ENCODE data around the gene BUB1B. TPM values are rescaled to one million over a fixed set of nuclear protein-coding genes. Genes with fewer than 3 reads are reported as not detected.

Gene BUB1B
- total RNA-seq, 4 donors from 2014 or later: 0.13 to 2.4 (median 0.95) TPM

DNA sequence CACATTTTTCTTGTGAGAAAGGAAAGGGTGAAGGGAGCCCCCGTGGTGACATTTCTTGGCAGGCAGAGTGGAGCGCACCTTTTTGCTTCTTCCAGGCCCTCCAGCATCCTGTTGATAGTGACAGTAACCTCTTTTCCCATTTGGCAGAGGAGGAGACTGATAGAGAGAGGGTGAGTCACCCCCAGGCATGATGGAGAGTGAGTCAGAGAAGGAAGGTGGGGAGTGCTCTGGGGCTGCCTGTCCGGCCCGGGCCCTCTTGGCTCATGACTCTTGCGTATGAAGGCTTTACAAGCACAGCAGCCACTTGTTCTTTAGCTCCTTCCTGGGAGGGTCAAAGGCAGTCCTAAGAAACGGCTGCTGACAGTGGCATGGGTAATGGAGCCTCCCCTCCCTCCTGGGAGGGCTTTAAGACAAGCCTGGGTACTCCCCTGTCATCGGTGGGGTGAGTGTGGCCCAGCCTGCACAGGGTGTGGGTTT, 106.0 kb downstream of the BUB1B start:
- H3K4me1 ChIP-seq: no peaks in the 10 kb centered on the region
- no peaks in the 10 kb centered on the region for H3K27me3 ChIP-seq
- TF ChIP-seq EP300 (IDR thresholded peaks at IDR 0.05) (no peak), POLR2A (IDR thresholded peaks at IDR 0.05) (no peak), POLR2AphosphoS5 (IDR thresholded peaks at IDR 0.05) (no peak)
- TF ChIP-seq, protein P1, sequence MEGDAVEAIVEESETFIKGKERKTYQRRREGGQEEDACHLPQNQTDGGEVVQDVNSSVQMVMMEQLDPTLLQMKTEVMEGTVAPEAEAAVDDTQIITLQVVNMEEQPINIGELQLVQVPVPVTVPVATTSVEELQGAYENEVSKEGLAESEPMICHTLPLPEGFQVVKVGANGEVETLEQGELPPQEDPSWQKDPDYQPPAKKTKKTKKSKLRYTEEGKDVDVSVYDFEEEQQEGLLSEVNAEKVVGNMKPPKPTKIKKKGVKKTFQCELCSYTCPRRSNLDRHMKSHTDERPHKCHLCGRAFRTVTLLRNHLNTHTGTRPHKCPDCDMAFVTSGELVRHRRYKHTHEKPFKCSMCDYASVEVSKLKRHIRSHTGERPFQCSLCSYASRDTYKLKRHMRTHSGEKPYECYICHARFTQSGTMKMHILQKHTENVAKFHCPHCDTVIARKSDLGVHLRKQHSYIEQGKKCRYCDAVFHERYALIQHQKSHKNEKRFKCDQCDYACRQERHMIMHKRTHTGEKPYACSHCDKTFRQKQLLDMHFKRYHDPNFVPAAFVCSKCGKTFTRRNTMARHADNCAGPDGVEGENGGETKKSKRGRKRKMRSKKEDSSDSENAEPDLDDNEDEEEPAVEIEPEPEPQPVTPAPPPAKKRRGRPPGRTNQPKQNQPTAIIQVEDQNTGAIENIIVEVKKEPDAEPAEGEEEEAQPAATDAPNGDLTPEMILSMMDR (IDR thresholded peaks at IDR 0.05): no peak
- peak overlapping the region in 1 of 4 donors; percentile 47 for H3K27ac ChIP-seq
- no peak overlapping the region for H3K4me3 ChIP-seq
- H3K36me3 ChIP-seq: no peaks in the 10 kb centered on the region
- WGBS, 2 donors (ENCODE audit: low coverage in 1 of 2): 34% methylated on average over 2 of the region's 7 CpGs; no CpG with 5 or more reads in 1 of the 2 donors
- peak; percentile 85 for ATAC-seq
- H3K9me3 ChIP-seq: no peaks in the 10 kb centered on the region

- 67% methylated on average over 1 of the region's 4 CpGs; no CpG with 5 or more reads in 1 of the 2 donors for WGBS, 2 donors (ENCODE audit: low coverage in 1 of 2)
- ATAC-seq: no peak
- H3K4me3 ChIP-seq: no peak overlapping the region
- no peak overlapping the region for H3K27ac ChIP-seq
- H3K9me3 ChIP-seq: no peaks in the 10 kb centered on the region
- H3K27me3 ChIP-seq: no peaks in the 10 kb centered on the region
- no peaks in the 10 kb centered on the region for H3K4me1 ChIP-seq
- no peaks in the 10 kb centered on the region for H3K36me3 ChIP-seq
- TF ChIP-seq EP300 (IDR thresholded peaks at IDR 0.05) (no peak), POLR2A (IDR thresholded peaks at IDR 0.05) (no peak), POLR2AphosphoS5 (IDR thresholded peaks at IDR 0.05) (no peak)
- TF ChIP-seq, protein P1 (IDR thresholded peaks at IDR 0.05): no peak
Observed at GRCh38 chr15:40267670-40268069, 106.8 kb downstream of the BUB1B start.

DNA sequence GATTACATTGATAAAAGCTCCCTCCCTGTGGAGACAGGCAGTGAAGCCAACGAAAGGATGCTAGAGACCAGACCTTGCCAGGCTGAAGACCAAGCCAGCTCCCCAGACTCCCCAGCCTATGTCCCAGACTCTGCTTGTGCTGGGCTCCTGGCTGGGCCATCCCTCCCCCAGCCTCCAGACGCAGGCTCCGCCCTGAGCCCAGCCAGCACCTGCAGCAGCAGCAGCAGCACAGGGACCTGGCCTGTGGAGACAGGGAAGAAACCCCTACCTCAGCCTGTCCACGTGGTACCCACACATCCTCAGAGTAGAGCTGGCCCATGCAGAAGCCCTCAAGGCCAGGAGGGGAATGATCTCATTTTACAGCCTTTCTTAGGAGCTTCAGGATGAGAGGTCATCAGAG, 108.7 kb downstream of the BUB1B start:
- WGBS, 2 donors (ENCODE audit: low coverage in 1 of 2): no CpG with 5 or more reads among the region's 4 CpGs
- peaks cover 0 to 4% (median 0%) of the 10 kb centered on the region in 3 donors for H3K4me1 ChIP-seq
- H3K9me3 ChIP-seq: no peaks in the 10 kb centered on the region
- no peak for ATAC-seq
- no peaks in the 10 kb centered on the region for H3K36me3 ChIP-seq
- H3K4me3 ChIP-seq: no peak overlapping the region
- H3K27me3 ChIP-seq: no peaks in the 10 kb centered on the region
- H3K27ac ChIP-seq: no peak overlapping the region
- TF ChIP-seq POLR2AphosphoS5 (IDR thresholded peaks at IDR 0.05) (no peak), POLR2A (IDR thresholded peaks at IDR 0.05) (no peak), EP300 (IDR thresholded peaks at IDR 0.05) (no peak)
- TF ChIP-seq, protein P1 (IDR thresholded peaks at IDR 0.05): no peak

- no peaks in the 10 kb centered on the region for H3K27me3 ChIP-seq
- no peak for TF ChIP-seq EP300 (IDR thresholded peaks at IDR 0.05)
- no peaks in the 10 kb centered on the region for H3K9me3 ChIP-seq
- no peak for ATAC-seq
- H3K36me3 ChIP-seq: no peaks in the 10 kb centered on the region
- H3K4me3 ChIP-seq: no peak overlapping the region
- peaks cover 0 to 8% (median 0%) of the 10 kb centered on the region in 3 donors for H3K4me1 ChIP-seq
- H3K27ac ChIP-seq: no peak overlapping the region
- WGBS, 2 donors (ENCODE audit: low coverage in 1 of 2): 34 to 92% methylated on average over 2 of the region's 11 CpGs
Observed at GRCh38 chr15:40270246-40270995, 109.6 kb downstream of the BUB1B start.

Other genes with a start within 250 kb of the BUB1B start
- gene GPR176, start 240.8 kb upstream of the BUB1B start, total RNA-seq: 10 to 100 TPM in 1 of 4 donors, 1 to 10 TPM in 3; 1.6 to 11.8 (median 4.6) TPM
- 10 to 100 TPM; 26.1 to 48.8 (median 39.1) TPM for gene EIF2AK4, start 227.0 kb upstream of the BUB1B start, total RNA-seq
- gene SRP14, start 121.9 kb upstream of the BUB1B start, total RNA-seq: 100 to 1,000 TPM; 290 to 425 (median 324) TPM
- 1 to 10 TPM; 4.7 to 7.5 (median 6.0) TPM for gene BMF, start 52.2 kb upstream of the BUB1B start, total RNA-seq
- 1 to 10 TPM in 2 of 4 donors, under 1 TPM in 2; 0.94 to 4.6 (median 1.6) TPM for gene PAK6, start 78.0 kb downstream of the BUB1B start, total RNA-seq
- 1 to 10 TPM in 1 of 4 donors, not detected in 3; 1.6 TPM for gene ANKRD63, start 122.0 kb downstream of the BUB1B start, total RNA-seq
- gene PLCB2, start 146.9 kb downstream of the BUB1B start, total RNA-seq: 10 to 100 TPM in 2 of 4 donors, 1 to 10 TPM in 2; 1.5 to 13.5 (median 8.8) TPM
- 10 to 100 TPM; 27.3 to 66.6 (median 37.5) TPM for gene INAFM2, start 162.6 kb downstream of the BUB1B start, total RNA-seq
- 100 to 1,000 TPM in 1 of 4 donors, 10 to 100 TPM in 3; 28.0 to 105 (median 66.7) TPM for gene CCDC9B, start 179.9 kb downstream of the BUB1B start, total RNA-seq
- not detected for gene PHGR1, start 190.0 kb downstream of the BUB1B start, total RNA-seq
- gene DISP2, start 197.2 kb downstream of the BUB1B start, total RNA-seq: under 1 TPM; 0.07 to 0.19 (median 0.15) TPM
- gene KNSTRN, start 221.7 kb downstream of the BUB1B start, total RNA-seq: 10 to 100 TPM in 2 of 4 donors, 1 to 10 TPM in 2; 7.2 to 16.2 (median 9.9) TPM
- 10 to 100 TPM; 26.1 to 80.2 (median 50.1) TPM for gene IVD, start 244.7 kb downstream of the BUB1B start, total RNA-seq